Measurements from ENCODE around the gene UBE2QL1.

- no peak for TF ChIP-seq POLR2A (IDR thresholded peaks at IDR 0.05; ENCODE audit: low read length)
- no peak for TF ChIP-seq GATA1 (IDR thresholded peaks at IDR 0.05; ENCODE audit: low read depth, low read length)
Measured at GRCh38 chr5:6497262-6497661, 48.6 kb downstream of the UBE2QL1 start.
